Stimulated activated CD4-positive, alpha-beta T cell treated with anti-CD3 and anti-CD28 coated beads, TNF-alpha, amount 100 ng/mL, for 1 hour (primary cell): ENCODE measurements around the gene CD37.
"Not testable (repeated sequence)": the region's sequence is repeated elsewhere in the genome, so short reads cannot be mapped to it uniquely, and the experiment has no call there.

Experiments used
- DNase-seq, 3 donors: peaks; one replicate each; pipeline ENCODE4 v3.0.0-alpha.2; 2020; ENCODE audit warnings: low read depth in 3 of 3, low spot score in 1 of 3

CD37 gene

DNA sequence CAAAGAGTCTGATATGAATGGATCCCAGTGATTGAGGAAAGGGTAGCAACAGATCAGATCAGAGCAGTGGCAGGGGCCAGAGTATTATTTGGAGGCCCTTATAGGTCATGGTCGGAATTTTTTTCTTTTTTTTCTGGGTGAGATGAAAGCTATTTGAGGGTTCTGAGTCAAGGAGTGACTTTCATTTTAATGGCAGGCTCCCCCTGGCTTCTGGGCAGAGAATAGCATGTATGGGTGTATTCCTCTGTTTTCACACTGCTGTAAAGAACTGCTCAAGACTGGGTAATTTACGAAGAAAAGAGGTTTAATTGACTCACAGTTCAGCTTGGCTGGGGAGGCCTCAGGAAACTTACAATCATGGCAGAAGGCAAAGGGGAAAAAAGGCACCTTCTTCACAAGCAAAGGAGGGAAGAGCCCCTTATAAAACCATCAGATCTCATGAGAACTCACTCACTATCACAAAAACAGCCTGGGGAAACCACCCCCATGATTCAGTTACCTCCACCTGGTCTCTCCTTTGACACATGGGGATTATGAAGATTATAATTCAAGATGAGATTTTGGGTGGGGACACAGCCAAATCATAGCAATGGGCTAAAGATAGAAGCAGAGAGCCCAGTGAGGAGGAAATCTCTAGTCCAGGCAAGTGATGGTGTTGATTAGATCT, 7.2 kb upstream of the CD37 start:
- peak in 1 of 3 donors; percentile 23 for DNase-seq

- no peak for DNase-seq
Observed at GRCh38 chr19:49328741-49329140, 6.5 kb upstream of the CD37 start.

DNA sequence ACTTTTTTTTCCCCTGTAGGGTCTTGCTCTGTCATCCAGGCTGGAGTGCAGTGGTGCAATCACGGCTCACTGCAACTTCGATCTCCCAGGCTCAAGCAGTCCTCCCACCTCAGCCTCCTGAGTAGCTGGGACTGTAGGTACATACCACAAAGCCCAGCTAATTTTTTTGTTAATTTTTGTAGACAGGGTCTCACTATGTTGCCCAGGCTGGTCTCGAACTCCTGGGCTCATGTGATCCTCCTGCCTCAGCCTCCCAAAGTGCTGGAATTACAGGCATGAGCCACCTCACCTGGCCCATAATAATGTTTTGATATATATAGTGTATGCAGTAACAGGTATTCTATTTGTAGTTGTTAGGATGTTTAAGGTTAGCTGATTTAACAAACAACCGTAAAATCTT, 4.0 kb upstream of the CD37 start:
- not testable (repeated sequence) for DNase-seq

- peak in 2 of 3 donors; percentile 16 to 27 for DNase-seq
Observed at GRCh38 chr19:49331616-49332055, 3.6 kb upstream of the CD37 start.

- DNase-seq, result not testable (repeated sequence)
Observed at GRCh38 chr19:49332691-49333417, 2.4 kb upstream of the CD37 start.

DNA sequence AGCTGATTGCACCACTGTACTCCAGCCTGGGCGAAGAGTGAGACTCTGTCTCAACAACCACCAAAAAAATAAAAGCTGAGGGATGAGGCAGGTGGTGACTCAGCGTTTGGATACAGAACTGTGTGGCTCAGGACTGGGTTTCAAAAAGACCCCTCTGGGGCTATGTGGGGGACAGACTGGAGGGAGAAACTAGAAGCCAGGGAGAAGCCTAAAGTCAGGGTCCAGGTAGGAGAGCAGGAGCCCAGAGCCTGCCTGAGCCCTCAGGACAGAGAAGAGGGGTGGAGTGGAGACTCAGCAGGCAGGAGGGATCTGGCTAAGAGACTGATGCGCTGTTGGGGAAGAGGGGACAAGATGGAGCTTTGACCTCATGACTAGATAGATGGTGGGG, 1.8 kb upstream of the CD37 start:
- DNase-seq, result no peak

DNA sequence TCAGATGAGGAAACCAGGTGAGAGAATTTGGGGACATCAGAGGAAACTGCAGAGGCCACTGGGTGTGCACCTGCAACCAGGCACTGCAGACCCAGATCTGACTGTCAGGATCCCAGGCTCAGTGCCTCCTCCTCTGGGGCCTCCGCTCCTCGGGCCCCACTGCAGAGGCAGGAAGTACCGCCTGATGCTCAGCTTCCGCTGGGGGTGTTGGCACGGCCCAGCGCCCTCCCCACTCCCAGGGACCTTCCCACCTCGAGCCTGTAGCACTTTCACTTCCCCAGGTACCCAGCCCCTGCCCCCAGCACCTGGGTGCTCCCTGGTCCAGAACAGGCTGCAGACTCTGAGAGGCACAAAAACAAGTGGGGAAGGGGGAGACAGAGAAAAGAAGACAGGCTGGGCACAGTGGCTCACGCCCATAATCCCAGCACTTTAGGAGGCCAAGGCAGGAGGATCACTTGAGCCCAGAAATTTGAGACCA, 1.4 kb upstream of the CD37 start:
- DNase-seq, result peak; percentile 45 to 50 (median 47)

DNA sequence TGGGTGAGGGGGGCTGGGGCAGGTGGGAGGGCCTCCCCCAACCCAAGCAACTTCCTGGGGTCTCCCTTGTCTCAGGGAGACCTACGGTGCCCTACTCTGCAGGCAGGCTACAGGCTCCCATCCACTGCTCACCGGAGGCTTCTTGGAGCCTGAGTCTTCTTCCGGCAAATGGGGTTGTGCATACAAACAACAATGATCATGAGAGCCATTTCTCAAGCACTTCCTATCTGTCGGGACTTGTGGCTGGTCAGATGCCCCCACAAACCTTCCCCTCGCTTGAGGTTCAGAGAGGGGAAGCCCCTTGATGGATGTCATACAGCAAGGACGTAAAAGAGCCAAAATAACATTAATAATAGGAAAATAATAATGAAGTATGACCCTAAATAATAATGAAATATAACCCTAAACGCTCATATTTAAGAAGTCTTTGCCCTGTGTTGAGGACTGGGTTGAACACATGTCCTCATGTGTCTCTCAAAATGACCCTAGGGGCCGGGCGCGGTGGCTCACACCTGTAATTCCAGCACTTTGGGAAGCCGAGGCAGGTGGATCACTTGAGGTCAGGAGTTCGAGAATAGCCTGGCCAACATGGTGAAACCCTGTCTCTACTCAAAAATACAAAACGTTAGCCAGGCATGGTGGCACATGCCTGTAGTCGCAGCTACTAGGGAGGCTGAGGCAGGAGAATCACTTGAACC, 727 bp downstream of the CD37 start:
- no peak for DNase-seq

- no peak for DNase-seq
Observed at GRCh38 chr19:49336482-49337266, 1.5 kb downstream of the CD37 start.

GRCh38 chr19:49337267-49338022, 2.2 kb downstream of the CD37 start:
- DNase-seq, result no peak

DNA sequence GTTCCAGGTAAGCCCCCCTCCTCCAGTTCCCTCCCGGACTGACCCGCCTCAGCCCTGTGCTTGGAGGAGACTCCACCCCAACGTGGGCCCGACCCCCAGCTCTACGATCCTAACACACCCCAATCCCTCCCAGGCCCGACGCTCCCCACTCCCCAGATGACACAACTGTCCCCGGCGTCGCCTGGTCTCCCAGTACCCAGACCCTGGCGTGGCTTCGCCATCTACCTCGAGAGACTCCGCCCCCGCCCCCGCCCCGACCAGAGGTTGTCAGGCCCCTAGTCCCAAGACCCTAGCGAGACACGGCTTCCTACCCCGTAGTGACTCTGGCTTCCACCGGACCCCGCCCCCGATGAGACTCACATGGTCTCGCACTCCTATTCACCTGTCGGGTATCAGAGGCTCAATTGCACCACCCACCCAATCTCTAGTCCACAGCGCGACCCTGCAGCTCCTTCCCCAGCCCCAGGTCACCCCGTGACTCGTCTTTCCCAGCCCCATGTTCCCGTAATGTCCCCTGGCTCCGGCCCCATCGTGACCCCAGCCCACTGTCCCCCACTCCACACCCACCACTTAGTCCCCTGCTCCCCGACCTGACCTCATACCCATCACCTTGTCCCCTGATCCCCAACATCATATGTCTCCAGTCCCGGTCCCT, 2.9 kb downstream of the CD37 start:
- DNase-seq, result no peak

GRCh38 chr19:49338691-49339300, 3.6 kb downstream of the CD37 start:
- DNase-seq, result no peak

DNA sequence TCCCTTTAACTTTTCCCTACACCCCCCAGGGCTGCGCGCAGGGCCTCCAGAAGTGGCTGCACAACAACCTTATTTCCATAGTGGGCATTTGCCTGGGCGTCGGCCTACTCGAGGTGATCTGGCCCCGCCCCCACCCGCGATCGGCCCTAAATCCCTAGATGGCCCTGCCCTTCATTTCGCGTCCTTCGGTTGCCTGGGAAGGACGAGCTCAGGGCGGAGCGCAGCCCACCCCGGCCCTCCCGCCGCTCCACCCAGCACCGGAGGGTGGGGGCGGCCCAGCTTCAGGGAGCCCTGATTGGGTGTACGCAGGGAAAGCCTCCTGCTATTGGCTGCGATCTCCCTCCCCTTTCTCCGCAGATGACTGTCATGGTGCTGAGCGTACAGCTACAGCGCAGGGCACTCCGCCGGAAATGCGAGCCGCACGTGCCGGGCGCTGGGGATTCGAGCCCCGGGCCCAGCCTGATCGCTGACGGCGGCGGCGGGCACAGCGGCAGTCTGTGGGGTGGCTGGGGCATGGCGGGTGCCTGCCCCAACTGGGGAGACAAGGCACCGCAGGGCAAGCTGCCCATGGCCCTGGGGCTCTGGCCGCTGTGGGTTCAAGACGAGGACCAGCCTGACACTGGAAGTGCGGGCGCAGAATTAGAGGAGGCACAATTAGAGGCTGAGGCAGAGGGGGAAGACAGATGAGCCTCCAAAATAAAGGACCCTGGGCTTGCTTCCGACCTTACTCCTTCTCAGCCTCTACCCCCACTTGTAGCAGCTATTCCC, 4.3 kb downstream of the CD37 start:
- DNase-seq, result no peak

DNA sequence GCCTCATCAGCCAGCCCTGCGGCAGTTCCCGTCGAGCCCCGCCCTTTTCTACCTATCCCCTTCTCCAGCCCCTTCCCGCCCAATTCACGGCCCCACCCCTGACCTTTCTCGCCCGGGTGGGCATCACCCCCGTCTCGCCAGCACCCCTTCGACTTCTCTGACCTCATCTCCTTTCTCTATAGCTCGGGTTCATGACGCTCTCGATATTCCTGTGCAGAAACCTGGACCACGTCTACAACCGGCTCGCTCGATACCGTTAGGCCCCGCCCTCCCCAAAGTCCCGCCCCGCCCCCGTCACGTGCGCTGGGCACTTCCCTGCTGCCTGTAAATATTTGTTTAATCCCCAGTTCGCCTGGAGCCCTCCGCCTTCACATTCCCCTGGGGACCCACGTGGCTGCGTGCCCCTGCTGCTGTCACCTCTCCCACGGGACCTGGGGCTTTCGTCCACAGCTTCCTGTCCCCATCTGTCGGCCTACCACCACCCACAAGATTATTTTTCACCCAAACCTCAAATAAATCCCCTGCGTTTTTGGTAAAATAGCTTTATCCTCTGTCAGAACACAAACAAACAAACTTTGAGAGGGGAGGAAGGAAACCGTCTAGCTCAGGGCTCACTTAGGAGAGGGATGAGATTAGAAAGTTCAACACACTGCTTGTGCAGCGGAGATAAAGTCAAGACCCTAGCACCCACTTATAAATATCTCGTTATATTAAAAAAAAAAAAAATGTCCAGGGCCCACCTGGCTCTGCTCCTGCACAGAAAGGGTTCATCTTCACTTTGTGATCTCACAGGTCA, 5.1 kb downstream of the CD37 start:
- DNase-seq, result no peak

DNA sequence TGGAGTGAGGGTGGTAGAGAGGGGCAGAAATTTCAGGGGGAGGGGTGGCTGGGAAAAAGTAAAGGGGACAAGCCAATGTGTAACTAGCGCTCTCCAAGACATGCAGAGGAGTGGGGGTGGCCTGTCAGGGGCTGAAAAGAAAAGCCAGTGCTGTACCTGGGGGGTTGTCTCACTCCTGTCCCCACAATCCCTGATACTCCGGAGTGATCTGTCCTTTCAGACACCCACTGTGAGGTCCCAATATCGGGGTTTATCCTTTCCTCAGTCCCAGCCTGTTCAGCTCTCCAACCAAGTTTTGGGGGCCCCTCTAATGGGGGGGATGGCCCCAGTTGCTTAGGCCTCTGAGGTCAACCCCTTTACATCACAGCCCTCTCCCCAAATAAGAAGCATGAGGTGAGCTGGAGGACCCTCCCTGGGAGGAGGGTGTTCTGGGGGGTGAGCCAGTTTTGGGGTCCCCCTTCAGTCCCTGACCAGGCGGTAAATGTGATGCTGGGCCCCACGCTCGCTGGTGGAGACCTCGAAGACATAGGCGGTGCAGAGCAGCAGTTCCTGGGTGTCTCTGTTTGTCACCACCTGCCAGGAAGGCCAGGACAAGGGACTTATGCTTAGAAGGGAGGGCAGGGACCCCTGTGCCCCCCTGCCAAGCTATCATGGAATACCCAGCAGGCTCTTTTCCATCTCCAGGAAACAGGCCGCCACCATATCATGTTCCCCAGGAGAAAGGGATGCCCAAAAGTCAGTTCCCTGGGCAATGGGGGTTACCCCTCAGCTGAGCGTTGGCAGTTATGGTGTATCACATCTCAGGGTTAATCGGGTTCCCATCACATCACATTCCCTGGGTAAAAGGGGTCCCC, 5.9 kb downstream of the CD37 start:
- no peak for DNase-seq

GRCh38 chr19:49342291-49342721, 7.1 kb downstream of the CD37 start:
- DNase-seq, result no peak

DNA sequence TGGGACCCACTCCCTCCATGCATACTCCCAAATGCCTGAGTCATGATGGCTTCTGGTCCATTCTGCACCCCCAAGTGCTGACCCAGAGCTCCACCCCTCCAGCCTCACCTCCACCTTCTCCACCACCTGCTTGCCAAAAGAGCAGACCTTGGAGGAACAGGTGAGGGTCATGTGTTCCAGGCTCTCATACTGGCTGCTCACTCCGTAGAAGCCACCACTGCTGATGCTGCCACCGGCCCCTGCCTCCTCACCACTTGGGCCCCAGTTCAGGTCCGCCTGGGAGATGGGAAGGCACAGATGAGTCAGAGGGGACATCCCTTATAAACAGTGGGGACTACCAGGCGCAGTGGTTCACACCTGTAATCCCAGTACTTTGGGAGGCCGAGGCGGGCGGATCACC, 7.9 kb downstream of the CD37 start:
- no peak for DNase-seq
